ENCODE results near the gene ZNF500.
"Not testable (repeated sequence)": the region's sequence is repeated elsewhere in the genome, so short reads cannot be mapped to it uniquely, and the experiment has no call there.

Gene ZNF500

GRCh38 chr16:4788489-4788889 is 21.5 kb upstream of the ZNF500 start:
- TF ChIP-seq CTCF (conservative IDR thresholded peaks at IDR 0.05; ENCODE audit: low read depth, low read length): no peak
- no peak for DNase-seq (ENCODE audit: low read depth)
- H3K4me3 ChIP-seq (ENCODE audit: low read depth, low read length): no peak overlapping the region

GRCh38 chr16:4787627-4788482 is 20.9 kb upstream of the ZNF500 start, which contains the start of gene SEPTIN12:
Gene SEPTIN12 (minus strand): TSS chr16:4788345. CDS start chr16:4787645, 700 bp downstream.
- TF ChIP-seq CTCF (conservative IDR thresholded peaks at IDR 0.05; ENCODE audit: low read depth, low read length): no peak
- no peak within 1 kb of the TSS for H3K4me3 ChIP-seq (ENCODE audit: low read depth, low read length)
- no peak for DNase-seq (ENCODE audit: low read depth)

GRCh38 chr16:4787068-4787467 is 20.1 kb upstream of the ZNF500 start:
- DNase-seq (ENCODE audit: low read depth): no peak
- no peak overlapping the region for H3K4me3 ChIP-seq (ENCODE audit: low read depth, low read length)
- no peak for TF ChIP-seq CTCF (conservative IDR thresholded peaks at IDR 0.05; ENCODE audit: low read depth, low read length)

GRCh38 chr16:4785758-4786433 is 18.9 kb upstream of the ZNF500 start:
- H3K4me3 ChIP-seq (ENCODE audit: low read depth, low read length): no peak overlapping the region
- DNase-seq (ENCODE audit: low read depth): no peak
- TF ChIP-seq CTCF (conservative IDR thresholded peaks at IDR 0.05; ENCODE audit: low read depth, low read length): no peak

- not testable (repeated sequence) for DNase-seq (ENCODE audit: low read depth); H3K4me3 ChIP-seq (ENCODE audit: low read depth, low read length)
Observed at GRCh38 chr16:4784444-4784987, 17.6 kb upstream of the ZNF500 start.

- TF ChIP-seq CTCF (conservative IDR thresholded peaks at IDR 0.05; ENCODE audit: low read depth, low read length): no peak
Observed at GRCh38 chr16:4783951-4784336, 17.0 kb upstream of the ZNF500 start.

GRCh38 chr16:4783251-4783950 is 16.4 kb upstream of the ZNF500 start:
- no peak for TF ChIP-seq CTCF (conservative IDR thresholded peaks at IDR 0.05; ENCODE audit: low read depth, low read length)
- no peak for DNase-seq (ENCODE audit: low read depth)
- H3K4me3 ChIP-seq (ENCODE audit: low read depth, low read length): no peak overlapping the region

More at GRCh38 chr16:4783951-4784336, 17.0 kb upstream of the ZNF500 start:
- DNase-seq (ENCODE audit: low read depth): no peak
- no peak overlapping the region for H3K4me3 ChIP-seq (ENCODE audit: low read depth, low read length)
